ENCODE measurements around the gene SAP30BP.

Gene SAP30BP

DNA sequence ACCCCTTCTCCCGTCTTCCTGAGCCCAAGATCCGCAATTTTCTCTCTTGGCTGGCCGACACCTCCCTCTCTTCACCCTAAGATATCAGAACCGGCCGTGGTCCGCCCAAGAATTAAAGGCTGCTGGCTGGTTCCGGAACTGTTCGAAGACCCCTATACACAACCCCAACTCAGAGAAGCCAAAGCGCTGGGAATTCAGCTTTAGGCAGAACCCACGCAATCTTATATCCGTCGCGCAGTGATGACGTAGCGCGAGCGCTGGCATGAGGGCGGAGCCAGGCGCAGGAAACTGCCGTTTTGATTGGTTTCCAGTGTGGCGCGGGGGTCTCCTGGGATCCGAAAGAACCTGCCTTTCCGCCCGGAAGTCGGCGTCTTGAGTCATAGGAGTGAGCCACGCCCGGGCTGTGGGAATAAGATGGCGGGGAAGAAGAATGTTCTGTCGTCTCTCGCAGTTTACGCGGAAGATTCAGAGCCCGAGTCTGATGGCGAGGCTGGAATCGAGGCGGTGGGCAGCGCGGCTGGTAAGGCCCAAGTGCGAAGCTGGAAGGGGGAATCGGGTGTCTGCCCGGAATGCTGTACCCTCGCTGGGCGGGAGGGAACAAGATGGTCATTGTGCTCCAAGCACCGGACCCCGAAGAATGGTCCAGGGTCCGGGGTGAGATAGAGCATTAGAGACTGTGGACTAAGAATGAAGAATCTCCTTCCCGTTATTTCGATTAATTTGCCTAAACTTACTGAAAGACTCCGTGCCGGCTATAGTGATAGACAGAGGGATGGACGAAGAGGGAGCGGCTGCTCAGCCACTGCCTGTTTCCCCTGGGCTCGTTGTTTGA lies at the start of gene SAP30BP, which contains the start of gene RECQL5:
SAP30BP (plus strand) TSS at position 380 of the 832 bp plus-strand sequence; CDS start at position 415, 35 bp downstream.
RECQL5 (minus strand) TSS at position 196 of the 832 bp plus-strand sequence. CDS start 597 bp downstream, outside the sequence.
- TF ChIP-seq, protein P1, sequence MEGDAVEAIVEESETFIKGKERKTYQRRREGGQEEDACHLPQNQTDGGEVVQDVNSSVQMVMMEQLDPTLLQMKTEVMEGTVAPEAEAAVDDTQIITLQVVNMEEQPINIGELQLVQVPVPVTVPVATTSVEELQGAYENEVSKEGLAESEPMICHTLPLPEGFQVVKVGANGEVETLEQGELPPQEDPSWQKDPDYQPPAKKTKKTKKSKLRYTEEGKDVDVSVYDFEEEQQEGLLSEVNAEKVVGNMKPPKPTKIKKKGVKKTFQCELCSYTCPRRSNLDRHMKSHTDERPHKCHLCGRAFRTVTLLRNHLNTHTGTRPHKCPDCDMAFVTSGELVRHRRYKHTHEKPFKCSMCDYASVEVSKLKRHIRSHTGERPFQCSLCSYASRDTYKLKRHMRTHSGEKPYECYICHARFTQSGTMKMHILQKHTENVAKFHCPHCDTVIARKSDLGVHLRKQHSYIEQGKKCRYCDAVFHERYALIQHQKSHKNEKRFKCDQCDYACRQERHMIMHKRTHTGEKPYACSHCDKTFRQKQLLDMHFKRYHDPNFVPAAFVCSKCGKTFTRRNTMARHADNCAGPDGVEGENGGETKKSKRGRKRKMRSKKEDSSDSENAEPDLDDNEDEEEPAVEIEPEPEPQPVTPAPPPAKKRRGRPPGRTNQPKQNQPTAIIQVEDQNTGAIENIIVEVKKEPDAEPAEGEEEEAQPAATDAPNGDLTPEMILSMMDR (IDR thresholded peaks at IDR 0.05; ENCODE audit: extremely low read depth, missing control alignments), result no peak
- peak; percentile 90 for DNase-seq (ENCODE audit: low spot score)

DNA sequence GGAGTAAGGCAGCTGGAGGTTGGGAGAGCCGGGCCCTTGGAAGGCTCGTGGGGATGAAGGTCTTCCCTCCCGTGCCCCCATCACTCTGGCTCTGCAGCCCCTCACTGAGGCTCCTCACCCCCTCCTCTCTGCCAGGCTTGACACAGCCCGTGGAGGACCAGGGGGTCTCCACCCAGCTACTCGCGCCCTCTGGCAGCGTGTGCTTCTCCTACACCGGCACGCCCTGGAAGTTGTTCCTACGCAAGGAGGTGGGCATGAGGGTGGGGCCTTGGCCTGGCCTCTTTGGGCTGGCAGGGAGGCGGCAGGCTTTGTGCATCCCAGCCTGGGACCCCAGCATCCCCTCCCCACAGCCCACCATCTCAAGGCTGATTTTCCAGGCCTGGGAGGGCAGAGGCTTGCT lies 49.5 kb upstream of the SAP30BP start:
- TF ChIP-seq, protein P1 (IDR thresholded peaks at IDR 0.05; ENCODE audit: extremely low read depth, missing control alignments), result no peak
- DNase-seq (ENCODE audit: low spot score), result no peak

DNA sequence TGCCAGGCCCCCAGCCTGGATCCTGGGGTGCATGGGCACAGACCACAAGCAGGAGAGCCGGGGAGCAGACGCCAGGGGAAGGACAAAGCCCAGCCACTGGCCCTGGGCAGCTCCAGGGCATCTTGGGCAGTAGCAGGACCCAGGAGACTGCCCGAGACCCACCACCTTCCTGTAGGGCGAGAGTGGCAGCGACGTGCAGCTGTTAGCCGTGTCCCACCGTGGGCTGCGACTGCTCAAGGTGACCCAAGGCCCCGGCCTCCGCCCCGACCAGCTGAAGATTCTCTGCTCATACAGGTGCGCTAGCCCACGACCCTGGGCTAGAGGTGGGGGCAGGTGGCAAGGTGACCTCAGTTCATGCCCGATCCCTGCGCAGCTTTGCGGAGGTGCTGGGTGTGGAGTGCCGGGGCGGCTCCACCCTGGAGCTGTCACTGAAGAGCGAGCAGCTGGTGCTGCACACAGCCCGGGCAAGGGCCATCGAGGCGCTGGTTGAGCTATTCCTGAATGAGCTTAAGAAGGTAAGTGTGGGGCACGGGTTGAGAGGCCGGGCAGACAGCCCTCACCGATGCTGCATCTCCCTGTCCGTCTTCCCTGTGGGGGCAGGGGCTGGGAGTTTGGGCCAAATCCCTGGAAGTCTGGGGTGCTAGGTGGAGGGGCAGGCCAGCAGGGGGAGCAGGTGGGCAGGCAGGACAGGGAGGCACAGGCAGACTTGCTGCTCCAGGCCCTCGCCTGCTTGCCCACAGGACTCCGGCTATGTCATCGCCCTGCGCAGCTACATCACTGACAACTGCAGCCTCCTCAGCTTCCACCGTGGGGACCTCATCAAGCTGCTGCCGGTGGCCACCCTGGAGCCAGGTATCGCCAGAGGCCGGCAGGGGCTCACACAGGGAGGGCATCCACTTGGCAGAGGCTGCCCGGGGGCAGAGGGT lies 47.4 kb upstream of the SAP30BP start:
- TF ChIP-seq, protein P1 (IDR thresholded peaks at IDR 0.05; ENCODE audit: extremely low read depth, missing control alignments), result peak; percentile 27
- DNase-seq (ENCODE audit: low spot score), result peak; percentile 66

DNA sequence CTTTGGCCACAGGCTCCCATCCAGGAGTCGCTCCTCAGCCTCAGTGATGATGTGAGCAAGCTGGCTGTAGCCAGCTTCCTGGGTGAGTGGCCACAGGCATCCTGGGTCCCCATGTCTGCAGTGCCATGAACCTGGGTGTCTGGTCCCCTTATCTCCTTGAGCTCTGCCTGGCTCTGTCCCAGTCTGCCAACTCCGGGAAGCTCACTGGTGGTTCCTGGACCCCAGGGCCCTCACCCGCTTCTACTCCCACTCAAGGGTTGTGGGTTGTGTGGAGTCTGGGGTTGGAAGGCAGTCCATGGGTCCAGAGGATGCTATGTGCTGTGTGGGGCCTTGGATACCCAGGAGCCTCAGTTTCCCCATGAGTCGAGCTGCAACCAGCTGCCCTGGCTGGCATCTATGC lies 45.6 kb upstream of the SAP30BP start:
- no peak for DNase-seq (ENCODE audit: low spot score)
- TF ChIP-seq, protein P1 (IDR thresholded peaks at IDR 0.05; ENCODE audit: extremely low read depth, missing control alignments), result no peak

DNA sequence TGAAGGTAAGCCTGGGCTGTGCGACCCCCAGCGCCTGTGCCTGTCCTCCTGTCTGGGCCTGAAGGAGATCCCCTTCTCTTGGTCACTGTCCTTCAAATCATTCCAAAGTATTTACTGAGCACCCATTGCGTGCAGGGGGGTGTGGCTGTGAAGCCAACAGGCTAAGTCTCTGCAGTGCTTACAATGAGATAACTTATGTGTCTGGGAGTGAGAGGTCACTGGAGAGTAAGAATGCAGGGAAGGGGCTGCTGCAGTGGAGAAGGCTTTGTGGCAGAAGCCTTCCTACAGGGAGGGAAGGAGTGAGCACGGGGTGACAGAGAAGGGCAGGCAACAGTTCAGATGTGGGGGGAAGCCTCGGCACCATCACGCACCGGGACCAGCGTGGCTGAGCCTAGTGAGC lies 45.1 kb upstream of the SAP30BP start:
- TF ChIP-seq, protein P1 (IDR thresholded peaks at IDR 0.05; ENCODE audit: extremely low read depth, missing control alignments), result no peak
- no peak for DNase-seq (ENCODE audit: low spot score)

DNA sequence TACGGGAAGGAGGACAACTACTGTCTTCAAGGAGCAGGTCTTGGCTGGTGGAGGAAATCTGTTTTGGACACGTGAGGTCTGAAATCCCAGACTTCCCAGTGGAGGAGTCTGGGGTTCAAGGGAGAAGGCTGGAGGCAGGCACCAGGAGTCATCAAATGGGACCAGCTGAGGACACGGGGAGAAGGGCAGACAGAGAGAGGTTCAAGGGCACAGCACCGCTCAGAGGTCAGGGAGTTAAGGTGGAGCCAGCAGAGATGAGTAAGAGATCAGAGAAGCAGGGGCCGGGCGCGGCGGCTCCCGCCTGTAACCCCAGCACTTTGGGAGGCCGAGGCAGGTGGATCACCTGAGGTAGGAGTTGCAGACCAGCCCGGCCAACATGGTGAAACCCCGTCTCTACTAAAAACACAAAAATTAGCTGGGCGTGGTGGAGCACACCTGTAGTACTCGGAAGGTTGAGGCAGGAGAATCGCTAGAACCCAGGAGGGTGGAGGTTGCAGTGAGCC lies 44.3 kb upstream of the SAP30BP start:
- DNase-seq (ENCODE audit: low spot score), result no peak
- TF ChIP-seq, protein P1 (IDR thresholded peaks at IDR 0.05; ENCODE audit: extremely low read depth, missing control alignments), result no peak
